HS-27A (cell line): ENCODE data around the gene RPRD2.
A peak's percentile ranks its signal among the peaks of the same experiment; 100 is the strongest.
"Not testable (repeated sequence)": the region's sequence is repeated elsewhere in the genome, so short reads cannot be mapped to it uniquely, and the experiment has no call there.

Experiments used
- DNase-seq: peaks from one replicate; pipeline ENCODE4 v3.0.0-alpha.2; 2012; ENCODE audit warnings: low read depth, missing footprints

The RPRD2 gene

GRCh38 chr1:150363426-150364230 lies at the start of gene RPRD2:
RPRD2 (plus strand) TSS chr1:150364147; CDS start chr1:150364715, 568 bp downstream.
- DNase-seq = peak; percentile 97

GRCh38 chr1:150314691-150315090 lies 49.3 kb upstream of the RPRD2 start:
- not testable (repeated sequence) for DNase-seq

- no peak for DNase-seq
Observed at GRCh38 chr1:150320667-150320978, 43.3 kb upstream of the RPRD2 start.

DNA sequence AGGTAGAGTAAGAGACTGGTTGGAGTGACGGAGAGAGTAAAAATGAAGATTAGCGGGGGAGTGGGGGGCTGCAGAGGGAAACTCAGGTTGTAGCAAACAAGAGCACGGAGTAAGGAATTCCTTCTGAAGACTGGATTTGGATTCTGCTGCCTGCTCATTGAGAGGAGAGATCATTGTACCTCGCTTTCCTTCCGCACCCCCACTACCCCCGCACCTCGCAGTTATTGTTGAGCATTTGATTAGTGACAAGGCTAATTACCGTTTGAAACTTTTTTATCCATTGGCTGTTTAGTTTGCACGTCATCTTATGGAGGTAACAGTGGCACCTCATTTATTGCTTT lies 42.2 kb upstream of the RPRD2 start:
- no peak for DNase-seq

- no peak for DNase-seq
Observed at GRCh38 chr1:150322310-150322709, 41.6 kb upstream of the RPRD2 start.

DNA sequence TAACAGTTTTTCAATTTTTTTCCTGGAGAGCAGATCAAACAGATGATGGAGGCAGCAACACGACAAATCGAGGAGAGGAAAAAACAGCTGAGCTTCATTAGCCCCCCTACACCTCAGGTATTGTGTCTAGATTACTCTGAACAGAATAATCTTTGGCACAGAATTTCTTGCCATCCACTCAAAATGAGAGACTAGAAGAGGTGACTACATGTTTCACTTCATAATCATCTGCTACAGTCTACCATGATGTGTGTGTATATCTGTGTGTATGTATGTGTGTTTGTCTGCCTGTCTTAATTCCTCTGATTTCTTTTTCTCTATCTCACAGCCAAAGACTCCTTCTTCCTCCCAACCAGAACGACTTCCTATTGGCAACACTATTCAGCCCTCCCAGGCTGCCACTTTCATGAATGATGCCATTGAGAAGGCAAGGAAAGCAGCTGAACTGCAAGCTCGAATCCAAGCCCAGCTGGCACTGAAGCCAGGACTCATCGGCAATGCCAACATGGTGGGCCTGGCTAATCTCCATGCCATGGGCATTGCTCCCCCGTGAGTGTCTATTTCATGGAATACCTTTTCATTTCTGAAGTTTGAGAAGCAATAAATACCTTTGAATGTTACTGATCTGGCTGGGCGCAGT lies 31.2 kb upstream of the RPRD2 start:
- DNase-seq = no peak

DNA sequence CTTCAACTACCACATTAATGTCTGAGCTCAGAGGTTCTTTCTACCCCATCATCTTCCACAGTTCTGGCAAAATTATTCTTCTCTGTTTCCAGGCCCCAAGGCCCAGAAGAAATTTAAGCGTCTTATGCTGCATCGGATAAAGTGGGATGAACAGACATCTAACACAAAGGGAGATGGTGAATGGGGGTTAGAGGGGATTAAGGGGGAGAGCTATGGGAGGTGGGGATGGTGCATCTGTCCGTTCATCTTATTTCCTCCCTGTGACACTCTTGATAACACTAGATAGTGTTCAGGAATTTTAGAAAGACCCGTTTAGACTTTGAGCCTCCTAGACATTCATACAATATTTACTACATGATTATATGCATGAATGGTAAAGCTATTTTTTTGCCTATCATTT lies 17.6 kb upstream of the RPRD2 start:
- no peak for DNase-seq

GRCh38 chr1:150352866-150353265 lies 11.1 kb upstream of the RPRD2 start:
- no peak for DNase-seq

- DNase-seq = no peak
Observed at GRCh38 chr1:150362721-150363425, 1.1 kb upstream of the RPRD2 start.

DNA sequence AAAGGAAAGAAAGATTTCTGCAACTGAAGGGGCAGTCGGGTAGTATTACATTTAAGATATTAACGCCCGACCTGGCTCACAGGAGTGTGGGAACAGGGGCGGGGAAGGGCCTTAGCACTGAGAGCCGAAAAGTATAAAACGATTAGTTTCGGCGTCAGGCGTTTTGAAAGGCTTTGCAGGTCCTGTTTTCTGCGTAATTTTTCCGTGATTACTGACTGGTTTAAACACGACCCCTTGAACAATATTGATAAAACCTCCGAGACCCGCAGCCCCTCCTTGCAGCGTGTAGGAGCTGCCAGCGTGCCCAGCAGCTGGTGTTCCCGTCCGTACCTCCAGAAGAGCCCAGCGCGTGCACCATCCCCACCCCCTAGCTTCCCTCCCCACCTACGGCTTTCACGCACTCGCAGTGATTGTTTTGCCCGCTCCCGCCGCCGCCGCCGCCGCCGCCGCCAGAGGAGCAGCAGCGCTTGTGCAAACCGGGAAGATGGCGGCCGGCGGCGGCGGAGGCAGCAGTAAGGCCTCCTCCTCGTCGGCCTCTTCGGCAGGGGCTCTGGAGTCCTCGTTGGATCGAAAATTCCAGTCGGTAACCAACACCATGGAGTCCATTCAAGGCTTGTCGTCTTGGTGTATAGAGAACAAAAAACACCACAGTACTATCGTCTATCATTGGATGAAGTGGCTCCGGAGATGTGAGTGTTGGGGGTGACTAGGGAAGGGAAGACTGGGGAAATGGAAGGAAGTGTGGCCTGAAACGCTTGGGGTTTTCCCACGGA lies 470 bp downstream of the RPRD2 start:
- peak; percentile 29 for DNase-seq

- DNase-seq = no peak
Observed at GRCh38 chr1:150365941-150366340, 2.0 kb downstream of the RPRD2 start.

DNA sequence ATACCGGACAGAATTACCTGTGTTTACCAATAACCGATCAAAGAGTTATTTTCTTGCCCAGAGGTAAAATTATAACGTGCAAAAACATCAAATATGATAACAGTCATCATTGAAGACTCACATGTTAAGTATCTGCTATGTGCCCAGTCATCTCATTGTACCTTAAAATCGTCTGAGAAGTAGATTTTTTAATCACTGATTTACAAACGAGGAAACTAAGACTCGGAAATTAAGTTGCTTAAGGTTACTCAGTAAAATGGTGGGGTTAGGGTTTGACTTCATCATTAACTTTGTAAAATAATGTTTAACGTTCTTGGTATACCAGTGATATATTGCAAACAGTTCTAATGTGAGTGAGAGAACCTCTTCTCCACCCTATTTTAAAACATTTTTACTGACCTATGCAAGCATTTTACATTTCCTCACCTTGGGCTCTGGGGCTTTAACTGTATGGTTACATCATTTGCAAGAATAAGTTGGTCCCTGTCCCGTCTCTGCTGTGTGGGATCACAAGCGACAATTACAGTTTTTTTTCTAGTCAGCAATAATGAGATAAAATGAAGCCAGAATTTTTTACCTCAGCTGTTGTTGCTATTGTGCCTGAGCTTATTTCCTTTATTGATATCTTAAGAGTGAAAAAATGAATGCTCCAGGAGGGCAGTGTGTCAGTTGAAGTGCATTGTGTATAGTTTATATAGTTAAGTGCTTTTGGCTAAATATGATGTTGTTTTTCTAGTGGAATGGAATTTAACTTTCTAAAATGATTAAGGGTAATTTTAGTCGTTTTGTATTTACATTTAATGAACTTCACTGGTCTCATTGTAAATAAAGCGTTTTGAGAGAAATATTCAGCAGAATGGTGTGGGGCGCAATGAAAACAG lies 2.7 kb downstream of the RPRD2 start:
- DNase-seq = no peak

DNA sequence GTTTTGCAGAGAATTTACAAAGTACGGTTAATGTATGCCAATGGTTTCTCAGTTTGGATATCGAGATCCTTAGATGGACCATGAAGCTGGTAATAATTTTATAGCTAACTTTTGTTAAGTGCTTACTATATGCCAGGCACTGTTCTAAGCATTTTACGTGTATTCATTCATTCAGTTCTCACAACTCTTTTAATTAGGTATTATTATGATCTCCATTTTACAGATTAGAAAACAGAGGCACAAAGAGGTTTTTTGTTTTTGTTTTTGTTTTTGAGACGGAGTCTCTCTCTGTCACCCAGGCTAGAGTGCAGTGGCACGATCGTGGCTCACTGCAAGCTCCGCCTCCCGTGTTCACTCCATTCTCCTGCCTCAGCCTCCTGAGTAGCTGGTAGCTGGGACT lies 7.2 kb downstream of the RPRD2 start:
- DNase-seq = no peak

- DNase-seq = no peak
Observed at GRCh38 chr1:150372580-150372979, 8.6 kb downstream of the RPRD2 start.

- DNase-seq = no peak
Observed at GRCh38 chr1:150376110-150376509, 12.2 kb downstream of the RPRD2 start.

GRCh38 chr1:150383631-150384324 lies 19.8 kb downstream of the RPRD2 start:
- DNase-seq = no peak

DNA sequence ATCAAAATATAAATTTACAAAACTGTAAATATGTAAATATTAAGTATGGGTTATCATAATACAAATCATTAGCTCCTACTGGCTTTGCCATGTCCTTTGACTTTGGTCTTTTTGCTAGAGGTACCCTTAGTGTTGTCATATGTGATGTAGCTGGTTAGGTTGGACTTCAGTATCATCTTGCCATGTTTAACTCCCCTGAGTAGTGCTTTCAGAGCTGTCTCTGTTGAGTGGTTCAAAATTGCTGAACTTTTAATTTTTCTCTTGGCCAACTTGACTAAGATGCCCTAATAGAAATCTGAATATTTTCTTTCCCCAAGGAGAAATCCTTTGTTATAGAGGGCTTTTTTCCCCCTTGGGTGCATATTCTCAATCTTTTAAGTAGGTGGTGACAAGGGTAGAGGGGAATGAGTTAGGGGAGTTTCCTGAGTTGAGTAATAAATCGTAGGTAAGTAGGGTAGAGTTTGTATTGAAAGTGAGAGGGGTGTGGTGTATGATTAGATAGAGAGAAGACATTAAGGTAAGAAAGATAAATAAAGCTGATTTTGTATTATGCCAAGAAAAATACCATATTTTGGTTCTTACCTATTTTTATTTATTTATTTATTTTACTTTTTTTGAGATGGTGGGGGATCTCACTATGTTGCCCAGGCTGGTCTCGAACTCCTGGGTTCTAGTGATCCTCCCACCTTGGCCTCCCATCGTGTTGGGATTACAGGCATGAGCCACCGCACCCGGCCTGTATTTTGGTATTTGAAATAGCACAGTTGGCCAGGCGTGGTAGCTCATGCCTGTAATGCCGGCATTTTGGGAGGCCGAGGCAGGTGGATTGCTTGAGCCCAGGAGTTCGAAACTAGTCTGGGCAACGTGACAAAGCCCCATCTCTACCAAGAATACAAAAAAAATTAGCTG lies 21.8 kb downstream of the RPRD2 start:
- DNase-seq = no peak

GRCh38 chr1:150386592-150386991 lies 22.6 kb downstream of the RPRD2 start:
- DNase-seq = no peak

DNA sequence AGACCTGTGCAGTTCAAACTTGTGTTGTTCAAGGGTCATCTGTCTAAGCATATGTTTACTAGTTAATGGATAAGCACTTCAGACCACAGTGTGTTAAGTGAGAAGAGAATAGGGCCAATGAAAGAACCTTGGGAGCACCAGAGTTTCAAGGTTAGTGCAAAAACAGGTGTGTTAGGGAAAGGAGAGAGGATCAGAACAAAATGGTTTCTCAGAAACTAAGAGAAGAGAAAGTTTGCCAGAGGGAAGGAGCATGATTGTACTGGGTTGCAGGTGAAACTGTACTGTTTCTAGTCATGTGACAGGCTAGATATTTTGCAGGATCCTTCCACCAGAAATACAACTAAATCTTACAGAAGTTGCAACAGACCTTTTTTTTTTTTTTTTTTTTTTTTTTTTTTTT lies 23.3 kb downstream of the RPRD2 start:
- DNase-seq = no peak

DNA sequence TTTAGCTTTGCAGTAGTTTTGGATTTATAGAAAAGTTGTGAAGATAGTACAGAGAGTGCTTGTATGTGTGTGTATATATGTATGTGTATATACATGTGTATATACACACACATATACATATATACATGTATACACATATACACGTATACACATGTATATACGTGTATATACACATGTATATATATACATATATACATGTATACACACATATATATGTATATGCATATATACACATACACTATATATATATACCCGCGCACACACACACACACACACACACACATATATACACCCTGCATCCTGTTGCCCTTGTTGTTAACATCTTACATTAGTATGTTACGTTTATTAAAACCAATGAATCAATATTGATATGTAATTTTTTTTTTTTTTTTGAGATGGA lies 24.3 kb downstream of the RPRD2 start:
- no peak for DNase-seq
